ENCODE measurements around the gene SDK2. TPM values are rescaled to one million over a fixed set of nuclear protein-coding genes. Genes with fewer than 3 reads are reported as not detected.

Gene SDK2
- polyA plus RNA-seq, 2 donors, result 0.29 to 0.55 TPM

GRCh38 chr17:73531158-73531557, 113.1 kb downstream of the SDK2 start:
- no peaks in the 10 kb centered on the region for H3K9me3 ChIP-seq (ENCODE audit: control insufficient read depth in 2 of 2, insufficient read depth in 1 of 2, low read depth in 1 of 2, low read length in 1 of 2)
- H3K4me1 ChIP-seq (ENCODE audit: control insufficient read depth in 2 of 2, insufficient read depth in 2 of 2, low read length in 1 of 2), result no peaks in the 10 kb centered on the region
- H3K27ac ChIP-seq (ENCODE audit: low read depth in 2 of 2, low read length in 1 of 2), result no peak overlapping the region
- WGBS, 2 donors, result 82 to 89% methylated on average over 5 of the region's 5 CpGs
- no peaks in the 10 kb centered on the region for H3K27me3 ChIP-seq (ENCODE audit: control insufficient read depth in 1 of 2, insufficient read depth in 2 of 2, low read length in 2 of 2)
- no peaks in the 10 kb centered on the region for H3K36me3 ChIP-seq (ENCODE audit: control insufficient read depth in 2 of 2, insufficient read depth in 2 of 2, low read length in 1 of 2)
- no peak overlapping the region for H3K4me3 ChIP-seq (ENCODE audit: low read depth in 1 of 2, low read length in 2 of 2)

GRCh38 chr17:73528679-73529078, 115.6 kb downstream of the SDK2 start:
- no peaks in the 10 kb centered on the region for H3K4me1 ChIP-seq (ENCODE audit: control insufficient read depth in 2 of 2, insufficient read depth in 2 of 2, low read length in 1 of 2)
- H3K27me3 ChIP-seq (ENCODE audit: control insufficient read depth in 1 of 2, insufficient read depth in 2 of 2, low read length in 2 of 2), result no peaks in the 10 kb centered on the region
- H3K9me3 ChIP-seq (ENCODE audit: control insufficient read depth in 2 of 2, insufficient read depth in 1 of 2, low read depth in 1 of 2, low read length in 1 of 2), result peaks cover 0 to 3% of the 10 kb centered on the region in 2 donors
- no peak overlapping the region for H3K27ac ChIP-seq (ENCODE audit: low read depth in 2 of 2, low read length in 1 of 2)
- H3K4me3 ChIP-seq (ENCODE audit: low read depth in 1 of 2, low read length in 2 of 2), result no peak overlapping the region
- WGBS, 2 donors, result 65 to 68% methylated on average over 7 of the region's 7 CpGs
- H3K36me3 ChIP-seq (ENCODE audit: control insufficient read depth in 2 of 2, insufficient read depth in 2 of 2, low read length in 1 of 2), result no peaks in the 10 kb centered on the region

GRCh38 chr17:73526952-73527351, 117.3 kb downstream of the SDK2 start:
- Histone ChIP-seq H3K4me3 (ENCODE audit: low read depth in 1 of 2, low read length in 2 of 2) (no peak overlapping the region), H3K27me3 (ENCODE audit: control insufficient read depth in 1 of 2, insufficient read depth in 2 of 2, low read length in 2 of 2) (no peaks in the 10 kb centered on the region)
- WGBS, 2 donors, result 86 to 87% methylated on average over 7 of the region's 7 CpGs

GRCh38 chr17:73524941-73525679, 119.1 kb downstream of the SDK2 start:
- Histone ChIP-seq H3K36me3 (ENCODE audit: control insufficient read depth in 2 of 2, insufficient read depth in 2 of 2, low read length in 1 of 2) (no peaks in the 10 kb centered on the region), H3K27me3 (ENCODE audit: control insufficient read depth in 1 of 2, insufficient read depth in 2 of 2, low read length in 2 of 2) (no peaks in the 10 kb centered on the region), H3K27ac (ENCODE audit: low read depth in 2 of 2, low read length in 1 of 2) (no peak overlapping the region), H3K9me3 (ENCODE audit: control insufficient read depth in 2 of 2, insufficient read depth in 1 of 2, low read depth in 1 of 2, low read length in 1 of 2) (peaks cover 0 to 3% of the 10 kb centered on the region in 2 donors), H3K4me3 (ENCODE audit: low read depth in 1 of 2, low read length in 2 of 2) (no peak overlapping the region), H3K4me1 (ENCODE audit: control insufficient read depth in 2 of 2, insufficient read depth in 2 of 2, low read length in 1 of 2) (no peaks in the 10 kb centered on the region)
- WGBS, 2 donors, result 81% methylated on average over 14 to 15 of the region's 15 CpGs

More at GRCh38 chr17:73526952-73527351, 117.3 kb downstream of the SDK2 start:
- Histone ChIP-seq H3K36me3 (ENCODE audit: control insufficient read depth in 2 of 2, insufficient read depth in 2 of 2, low read length in 1 of 2) (no peaks in the 10 kb centered on the region), H3K9me3 (ENCODE audit: control insufficient read depth in 2 of 2, insufficient read depth in 1 of 2, low read depth in 1 of 2, low read length in 1 of 2) (peaks cover 0 to 3% of the 10 kb centered on the region in 2 donors), H3K4me1 (ENCODE audit: control insufficient read depth in 2 of 2, insufficient read depth in 2 of 2, low read length in 1 of 2) (no peaks in the 10 kb centered on the region), H3K27ac (ENCODE audit: low read depth in 2 of 2, low read length in 1 of 2) (no peak overlapping the region)

- H3K9me3 ChIP-seq (ENCODE audit: control insufficient read depth in 2 of 2, insufficient read depth in 1 of 2, low read depth in 1 of 2, low read length in 1 of 2), result peaks cover 0 to 3% of the 10 kb centered on the region in 2 donors
- no peak overlapping the region for H3K4me3 ChIP-seq (ENCODE audit: low read depth in 1 of 2, low read length in 2 of 2)
- WGBS, 2 donors, result 85 to 88% methylated on average over 5 of the region's 5 CpGs
- no peaks in the 10 kb centered on the region for H3K36me3 ChIP-seq (ENCODE audit: control insufficient read depth in 2 of 2, insufficient read depth in 2 of 2, low read length in 1 of 2)
- H3K27me3 ChIP-seq (ENCODE audit: control insufficient read depth in 1 of 2, insufficient read depth in 2 of 2, low read length in 2 of 2), result no peaks in the 10 kb centered on the region
- no peaks in the 10 kb centered on the region for H3K4me1 ChIP-seq (ENCODE audit: control insufficient read depth in 2 of 2, insufficient read depth in 2 of 2, low read length in 1 of 2)
- no peak overlapping the region for H3K27ac ChIP-seq (ENCODE audit: low read depth in 2 of 2, low read length in 1 of 2)
Measured at GRCh38 chr17:73522696-73523095, 121.5 kb downstream of the SDK2 start.

- Histone ChIP-seq H3K4me1 (ENCODE audit: control insufficient read depth in 2 of 2, insufficient read depth in 2 of 2, low read length in 1 of 2) (no peaks in the 10 kb centered on the region), H3K36me3 (ENCODE audit: control insufficient read depth in 2 of 2, insufficient read depth in 2 of 2, low read length in 1 of 2) (no peaks in the 10 kb centered on the region), H3K9me3 (ENCODE audit: control insufficient read depth in 2 of 2, insufficient read depth in 1 of 2, low read depth in 1 of 2, low read length in 1 of 2) (peaks cover 0 to 3% of the 10 kb centered on the region in 2 donors), H3K4me3 (ENCODE audit: low read depth in 1 of 2, low read length in 2 of 2) (no peak overlapping the region), H3K27ac (ENCODE audit: low read depth in 2 of 2, low read length in 1 of 2) (no peak overlapping the region), H3K27me3 (ENCODE audit: control insufficient read depth in 1 of 2, insufficient read depth in 2 of 2, low read length in 2 of 2) (no peaks in the 10 kb centered on the region)
- WGBS, 2 donors, result 79 to 88% methylated on average over 6 of the region's 6 CpGs
Measured at GRCh38 chr17:73522107-73522506, 122.1 kb downstream of the SDK2 start.

DNA sequence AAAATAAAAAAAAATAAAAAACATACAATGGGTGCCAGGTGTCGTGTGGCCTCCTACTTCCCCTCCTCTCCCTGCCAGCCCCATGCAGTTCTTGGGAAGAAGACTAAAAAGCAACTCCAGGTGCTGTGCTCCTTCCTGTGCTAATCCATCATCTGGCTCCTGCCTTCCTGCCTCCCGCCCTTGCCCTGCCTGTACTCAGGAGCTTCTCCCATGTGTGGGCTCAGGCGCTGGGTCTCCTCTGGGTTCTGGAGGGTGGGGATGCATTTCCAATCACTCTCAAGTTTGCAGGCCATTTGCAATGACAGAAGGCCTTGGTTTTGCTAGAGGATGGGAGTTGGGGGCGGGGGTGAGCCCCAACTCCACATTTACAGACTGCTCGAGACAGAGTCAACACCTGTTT, 122.9 kb downstream of the SDK2 start:
- Histone ChIP-seq H3K9me3 (ENCODE audit: control insufficient read depth in 2 of 2, insufficient read depth in 1 of 2, low read depth in 1 of 2, low read length in 1 of 2) (peaks cover 0 to 3% of the 10 kb centered on the region in 2 donors), H3K36me3 (ENCODE audit: control insufficient read depth in 2 of 2, insufficient read depth in 2 of 2, low read length in 1 of 2) (no peaks in the 10 kb centered on the region), H3K4me3 (ENCODE audit: low read depth in 1 of 2, low read length in 2 of 2) (no peak overlapping the region), H3K27ac (ENCODE audit: low read depth in 2 of 2, low read length in 1 of 2) (no peak overlapping the region), H3K27me3 (ENCODE audit: control insufficient read depth in 1 of 2, insufficient read depth in 2 of 2, low read length in 2 of 2) (no peaks in the 10 kb centered on the region), H3K4me1 (ENCODE audit: control insufficient read depth in 2 of 2, insufficient read depth in 2 of 2, low read length in 1 of 2) (no peaks in the 10 kb centered on the region)
- WGBS, 2 donors, result 72 to 88% methylated on average over 5 of the region's 5 CpGs

GRCh38 chr17:73520369-73520761, 123.9 kb downstream of the SDK2 start:
- Histone ChIP-seq H3K27ac (ENCODE audit: low read depth in 2 of 2, low read length in 1 of 2) (no peak overlapping the region), H3K9me3 (ENCODE audit: control insufficient read depth in 2 of 2, insufficient read depth in 1 of 2, low read depth in 1 of 2, low read length in 1 of 2) (no peaks in the 10 kb centered on the region), H3K36me3 (ENCODE audit: control insufficient read depth in 2 of 2, insufficient read depth in 2 of 2, low read length in 1 of 2) (no peaks in the 10 kb centered on the region), H3K4me3 (ENCODE audit: low read depth in 1 of 2, low read length in 2 of 2) (no peak overlapping the region), H3K4me1 (ENCODE audit: control insufficient read depth in 2 of 2, insufficient read depth in 2 of 2, low read length in 1 of 2) (no peaks in the 10 kb centered on the region), H3K27me3 (ENCODE audit: control insufficient read depth in 1 of 2, insufficient read depth in 2 of 2, low read length in 2 of 2) (no peaks in the 10 kb centered on the region)
- WGBS, 2 donors, result 83 to 84% methylated on average over 7 of the region's 7 CpGs

- no peaks in the 10 kb centered on the region for H3K4me1 ChIP-seq (ENCODE audit: control insufficient read depth in 2 of 2, insufficient read depth in 2 of 2, low read length in 1 of 2)
- 83 to 90% methylated on average over 22 of the region's 22 CpGs for WGBS, 2 donors
- no peaks in the 10 kb centered on the region for H3K27me3 ChIP-seq (ENCODE audit: control insufficient read depth in 1 of 2, insufficient read depth in 2 of 2, low read length in 2 of 2)
- no peaks in the 10 kb centered on the region for H3K36me3 ChIP-seq (ENCODE audit: control insufficient read depth in 2 of 2, insufficient read depth in 2 of 2, low read length in 1 of 2)
- no peak overlapping the region for H3K27ac ChIP-seq (ENCODE audit: low read depth in 2 of 2, low read length in 1 of 2)
- H3K4me3 ChIP-seq (ENCODE audit: low read depth in 1 of 2, low read length in 2 of 2), result no peak overlapping the region
- no peaks in the 10 kb centered on the region for H3K9me3 ChIP-seq (ENCODE audit: control insufficient read depth in 2 of 2, insufficient read depth in 1 of 2, low read depth in 1 of 2, low read length in 1 of 2)
Measured at GRCh38 chr17:73519714-73520368, 124.4 kb downstream of the SDK2 start.

DNA sequence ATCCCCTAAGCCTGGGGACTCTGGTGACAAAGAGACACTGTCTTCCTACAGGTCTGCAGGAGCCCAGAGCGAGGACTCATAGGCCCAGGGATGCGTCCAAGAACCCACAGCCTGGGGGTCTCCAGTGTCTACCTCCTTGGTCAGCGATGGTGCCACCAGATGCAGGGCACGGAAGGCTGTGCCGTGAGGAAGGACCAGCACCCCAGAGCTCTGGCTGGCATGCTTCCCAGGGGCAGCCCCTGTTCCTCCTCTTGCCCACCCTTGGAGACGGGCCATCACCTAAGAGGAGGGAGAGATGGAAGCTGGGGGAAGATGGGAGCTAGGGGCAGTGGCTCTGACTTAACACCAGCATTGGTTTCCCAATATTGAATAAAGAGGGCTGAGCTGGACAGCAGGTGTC, 125.2 kb downstream of the SDK2 start:
- Histone ChIP-seq H3K27me3 (ENCODE audit: control insufficient read depth in 1 of 2, insufficient read depth in 2 of 2, low read length in 2 of 2) (no peaks in the 10 kb centered on the region), H3K4me1 (ENCODE audit: control insufficient read depth in 2 of 2, insufficient read depth in 2 of 2, low read length in 1 of 2) (no peaks in the 10 kb centered on the region), H3K4me3 (ENCODE audit: low read depth in 1 of 2, low read length in 2 of 2) (no peak overlapping the region), H3K27ac (ENCODE audit: low read depth in 2 of 2, low read length in 1 of 2) (no peak overlapping the region), H3K9me3 (ENCODE audit: control insufficient read depth in 2 of 2, insufficient read depth in 1 of 2, low read depth in 1 of 2, low read length in 1 of 2) (no peaks in the 10 kb centered on the region), H3K36me3 (ENCODE audit: control insufficient read depth in 2 of 2, insufficient read depth in 2 of 2, low read length in 1 of 2) (no peaks in the 10 kb centered on the region)
- WGBS, 2 donors, result 97% methylated on average over 6 of the region's 6 CpGs
